ENCODE data around the gene ENTPD6. TPM values are rescaled to one million over a fixed set of nuclear protein-coding genes. Genes with fewer than 3 reads are reported as not detected.

Gene ENTPD6
- total RNA-seq, 1 donor from 2014 or later: 43.0 TPM

- Mint-ChIP-seq H3K4me1 (ENCODE audit: unreplicated experiment) (peaks cover 7% of the 10 kb centered on the region), H3K4me3 (ENCODE audit: unreplicated experiment) (peak overlapping the region; percentile 47), H3K27ac (ENCODE audit: unreplicated experiment) (no peak overlapping the region), H3K36me3 (ENCODE audit: low read depth, unreplicated experiment) (no peaks in the 10 kb centered on the region), H3K9me3 (ENCODE audit: unreplicated experiment) (no peaks in the 10 kb centered on the region), H3K27me3 (ENCODE audit: unreplicated experiment) (no peaks in the 10 kb centered on the region)
- DNase-seq (ENCODE audit: low spot score): no peak
- no peak for TF ChIP-seq CTCF (IDR thresholded peaks at IDR 0.05; ENCODE audit: unreplicated experiment)
Observed at GRCh38 chr20:25197870-25198190, 2.3 kb downstream of the ENTPD6 start.

- Mint-ChIP-seq H3K36me3 (ENCODE audit: low read depth, unreplicated experiment) (no peaks in the 10 kb centered on the region), H3K27ac (ENCODE audit: unreplicated experiment) (no peak overlapping the region), H3K4me1 (ENCODE audit: unreplicated experiment) (peaks cover 7% of the 10 kb centered on the region), H3K27me3 (ENCODE audit: unreplicated experiment) (no peaks in the 10 kb centered on the region), H3K9me3 (ENCODE audit: unreplicated experiment) (no peaks in the 10 kb centered on the region), H3K4me3 (ENCODE audit: unreplicated experiment) (no peak overlapping the region)
- TF ChIP-seq CTCF (IDR thresholded peaks at IDR 0.05; ENCODE audit: unreplicated experiment): no peak
- no peak for DNase-seq (ENCODE audit: low spot score)
Observed at GRCh38 chr20:25198663-25199383, 3.3 kb downstream of the ENTPD6 start.

- peaks cover 7% of the 10 kb centered on the region for H3K4me1 Mint-ChIP-seq (ENCODE audit: unreplicated experiment)
- H3K4me3 Mint-ChIP-seq (ENCODE audit: unreplicated experiment): no peak overlapping the region
- no peak overlapping the region for H3K27ac Mint-ChIP-seq (ENCODE audit: unreplicated experiment)
- H3K27me3 Mint-ChIP-seq (ENCODE audit: unreplicated experiment): no peaks in the 10 kb centered on the region
- no peaks in the 10 kb centered on the region for H3K36me3 Mint-ChIP-seq (ENCODE audit: low read depth, unreplicated experiment)
- no peaks in the 10 kb centered on the region for H3K9me3 Mint-ChIP-seq (ENCODE audit: unreplicated experiment)
- no peak for DNase-seq (ENCODE audit: low spot score)
- no peak for TF ChIP-seq CTCF (IDR thresholded peaks at IDR 0.05; ENCODE audit: unreplicated experiment)
Observed at GRCh38 chr20:25199473-25200260, 4.2 kb downstream of the ENTPD6 start.

- Mint-ChIP-seq H3K4me3 (ENCODE audit: unreplicated experiment) (no peak overlapping the region), H3K27me3 (ENCODE audit: unreplicated experiment) (no peaks in the 10 kb centered on the region), H3K9me3 (ENCODE audit: unreplicated experiment) (no peaks in the 10 kb centered on the region), H3K27ac (ENCODE audit: unreplicated experiment) (no peak overlapping the region), H3K4me1 (ENCODE audit: unreplicated experiment) (no peaks in the 10 kb centered on the region), H3K36me3 (ENCODE audit: low read depth, unreplicated experiment) (no peaks in the 10 kb centered on the region)
- no peak for TF ChIP-seq CTCF (IDR thresholded peaks at IDR 0.05; ENCODE audit: unreplicated experiment)
- DNase-seq (ENCODE audit: low spot score): no peak
Observed at GRCh38 chr20:25203089-25203488, 7.6 kb downstream of the ENTPD6 start.

GRCh38 chr20:25203871-25204320, 8.4 kb downstream of the ENTPD6 start:
- Mint-ChIP-seq H3K9me3 (ENCODE audit: unreplicated experiment) (no peaks in the 10 kb centered on the region), H3K27ac (ENCODE audit: unreplicated experiment) (no peak overlapping the region), H3K36me3 (ENCODE audit: low read depth, unreplicated experiment) (no peaks in the 10 kb centered on the region), H3K27me3 (ENCODE audit: unreplicated experiment) (no peaks in the 10 kb centered on the region), H3K4me3 (ENCODE audit: unreplicated experiment) (no peak overlapping the region), H3K4me1 (ENCODE audit: unreplicated experiment) (no peaks in the 10 kb centered on the region)
- no peak for TF ChIP-seq CTCF (IDR thresholded peaks at IDR 0.05; ENCODE audit: unreplicated experiment)
- no peak for DNase-seq (ENCODE audit: low spot score)
